Measurements from ENCODE around the gene HAPLN3. TPM values are rescaled to one million over a fixed set of nuclear protein-coding genes. Genes with fewer than 3 reads are reported as not detected.

The HAPLN3 gene
- total RNA-seq, 1 experiment from 2014 or later, result 42.4 TPM

DNA sequence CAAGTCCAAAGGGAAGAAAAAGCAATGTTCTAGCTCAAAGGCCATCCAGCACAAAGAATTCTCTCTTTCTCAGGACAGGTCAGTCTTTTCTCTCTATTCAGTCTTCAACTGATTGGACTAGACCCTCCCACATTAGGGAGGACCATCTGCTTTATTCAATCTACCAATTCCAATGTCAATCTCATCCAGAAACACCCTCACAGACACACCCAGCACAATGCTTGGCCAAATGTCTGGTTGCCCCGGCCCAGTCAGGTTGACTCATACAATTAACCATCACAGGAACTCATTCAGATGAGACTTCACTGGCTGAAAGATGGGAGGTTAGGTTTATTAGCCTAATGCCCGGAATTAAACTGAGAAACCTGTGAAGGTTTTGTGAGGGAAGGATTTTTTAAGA, 59.7 kb downstream of the HAPLN3 start:
- H3K36me3 Mint-ChIP-seq (ENCODE audit: insufficient read depth in 1 of 3, low read depth in 3 of 3), result no peaks in the 10 kb centered on the region
- Histone ChIP-seq H3K27ac (ENCODE audit: insufficient read length, low read depth, low read length) (no peak overlapping the region), H3K18ac (ENCODE audit: insufficient read length, low read depth, low read length) (no peak overlapping the region), H4K91ac (ENCODE audit: insufficient read length, low read depth, low read length) (no peak overlapping the region), H3K23me2 (ENCODE audit: insufficient read length, low read depth, low read length, poor library complexity, severe bottlenecking) (no peaks in the 10 kb centered on the region), H2AFZ (ENCODE audit: low read length) (no peak overlapping the region), H3K9me3 (ENCODE audit: control insufficient read depth, low read depth, low read length) (no peaks in the 10 kb centered on the region), H3K79me1 (ENCODE audit: insufficient read depth, low read depth, low read length, poor library complexity, severe bottlenecking) (no peaks in the 10 kb centered on the region), H3K9ac (ENCODE audit: extremely low read depth, insufficient read length, low read length) (no peak overlapping the region), H2BK15ac (ENCODE audit: low read depth, low read length) (no peak overlapping the region), H3K23ac (ENCODE audit: insufficient read length, low read depth, low read length) (no peak overlapping the region), H2AK5ac (ENCODE audit: insufficient read length, low read length) (no peak overlapping the region), H3K4me1 (ENCODE audit: insufficient read depth, low read length) (no peaks in the 10 kb centered on the region), H4K20me1 (ENCODE audit: control insufficient read depth, insufficient read depth, insufficient read length) (no peaks in the 10 kb centered on the region), H3K79me2 (ENCODE audit: insufficient read depth, low read length) (no peaks in the 10 kb centered on the region), H2BK120ac (ENCODE audit: low read depth, low read length, poor library complexity, severe bottlenecking) (no peak overlapping the region), H3K4me2 (ENCODE audit: insufficient read depth, insufficient read length, low read length) (no peak overlapping the region), H3T11ph (ENCODE audit: low read length) (no peak overlapping the region), H4K5ac (ENCODE audit: insufficient read length, low read depth, low read length) (no peak overlapping the region), H3K4ac (ENCODE audit: low read depth, low read length) (no peak overlapping the region), H3K56ac (ENCODE audit: insufficient read length, low read depth, low read length) (no peak overlapping the region), H2BK12ac (ENCODE audit: insufficient read length, low read depth, low read length) (no peak overlapping the region), H2BK5ac (ENCODE audit: insufficient read length, low read length) (no peak overlapping the region), H4K8ac (replicated peaks; ENCODE audit: insufficient read length, low read depth, low read length) (no peak overlapping the region), H2BK20ac (ENCODE audit: low read depth, low read length, poor library complexity, severe bottlenecking) (no peak overlapping the region), H3K14ac (ENCODE audit: insufficient read depth, low read length) (no peak overlapping the region), H3K27me3 (ENCODE audit: insufficient read depth, low read length) (no peaks in the 10 kb centered on the region)
- WGBS (ENCODE audit: extremely low coverage, insufficient read length, low lambda C conversion rate), result no CpG with 5 or more reads among the region's 2 CpGs
- no peaks in the 10 kb centered on the region for H3K9me3 Mint-ChIP-seq
- H3K27ac Mint-ChIP-seq, result no peak overlapping the region
- no peak for DNase-seq
- no peak overlapping the region for H3K4me3 Mint-ChIP-seq
- peaks cover 7% of the 10 kb centered on the region for H3K27me3 Mint-ChIP-seq (ENCODE audit: low read depth)
- TF ChIP-seq, protein P1, sequence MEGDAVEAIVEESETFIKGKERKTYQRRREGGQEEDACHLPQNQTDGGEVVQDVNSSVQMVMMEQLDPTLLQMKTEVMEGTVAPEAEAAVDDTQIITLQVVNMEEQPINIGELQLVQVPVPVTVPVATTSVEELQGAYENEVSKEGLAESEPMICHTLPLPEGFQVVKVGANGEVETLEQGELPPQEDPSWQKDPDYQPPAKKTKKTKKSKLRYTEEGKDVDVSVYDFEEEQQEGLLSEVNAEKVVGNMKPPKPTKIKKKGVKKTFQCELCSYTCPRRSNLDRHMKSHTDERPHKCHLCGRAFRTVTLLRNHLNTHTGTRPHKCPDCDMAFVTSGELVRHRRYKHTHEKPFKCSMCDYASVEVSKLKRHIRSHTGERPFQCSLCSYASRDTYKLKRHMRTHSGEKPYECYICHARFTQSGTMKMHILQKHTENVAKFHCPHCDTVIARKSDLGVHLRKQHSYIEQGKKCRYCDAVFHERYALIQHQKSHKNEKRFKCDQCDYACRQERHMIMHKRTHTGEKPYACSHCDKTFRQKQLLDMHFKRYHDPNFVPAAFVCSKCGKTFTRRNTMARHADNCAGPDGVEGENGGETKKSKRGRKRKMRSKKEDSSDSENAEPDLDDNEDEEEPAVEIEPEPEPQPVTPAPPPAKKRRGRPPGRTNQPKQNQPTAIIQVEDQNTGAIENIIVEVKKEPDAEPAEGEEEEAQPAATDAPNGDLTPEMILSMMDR (conservative IDR thresholded peaks at IDR 0.05), result no peak
- peaks cover 3 to 8% of the 10 kb centered on the region in 2 experiments; a peak in 2 of 4 replicates for H3K4me1 Mint-ChIP-seq
